GM23248 (cell line): ENCODE data around the gene C2CD4A. TPM values are rescaled to one million over a fixed set of nuclear protein-coding genes. Genes with fewer than 3 reads are reported as not detected.

Source experiments
- DNase-seq: peaks from one replicate; pipeline ENCODE4 v3.0.0-alpha.2; 2015
- H2AFZ ChIP-seq: fragments of 200-600 bp; sonication (generic); 2 replicates; pipeline ENCODE4 v1.6.1; 2016; ENCODE audit warnings: antibody characterized with exemption
- H3F3A ChIP-seq: fragments of 200-600 bp; sonication (generic); 2 replicates; pipeline ENCODE4 v1.6.1; 2016; ENCODE audit warnings: mild to moderate bottlenecking, antibody characterized with exemption, mixed run types; ENCODE audit not compliant: insufficient read depth
- H3K27ac ChIP-seq: fragments of 200-600 bp; sonication (generic); 2 replicates; pipeline ENCODE4 v1.5.1; 2016; ENCODE audit warnings: mild to moderate bottlenecking
- H3K27me3 ChIP-seq: fragments of 200-600 bp; sonication (generic); replicated peaks from 2 replicates; pipeline ENCODE4 v1.6.1; 2016; ENCODE audit warnings: mild to moderate bottlenecking; ENCODE audit not compliant: insufficient read depth
- H3K36me3 ChIP-seq: fragments of 200-600 bp; sonication (generic); 2 replicates; pipeline ENCODE4 v1.6.1; 2016; ENCODE audit warnings: low read depth, mild to moderate bottlenecking
- H3K4me1 ChIP-seq: fragments of 200-600 bp; sonication (generic); 2 replicates; pipeline ENCODE4 v1.6.1; 2016; ENCODE audit warnings: mild to moderate bottlenecking; ENCODE audit not compliant: insufficient read depth
- H3K4me2 ChIP-seq: fragments of 200-600 bp; sonication (generic); one replicate; pipeline ENCODE4 v1.6.1; 2016; ENCODE audit warnings: mild to moderate bottlenecking; ENCODE audit not compliant: unreplicated experiment
- H3K4me3 ChIP-seq: fragments of 200-600 bp; sonication (generic); 2 replicates; pipeline ENCODE4 v1.5.1; 2016; ENCODE audit warnings: mild to moderate bottlenecking
- H3K79me2 ChIP-seq: fragments of 200-600 bp; sonication (generic); 2 replicates; pipeline ENCODE4 v1.6.1; 2016; ENCODE audit warnings: mild to moderate bottlenecking; ENCODE audit not compliant: insufficient read depth
- H3K9ac ChIP-seq: fragments of 200-600 bp; sonication (generic); 2 replicates; pipeline ENCODE4 v1.6.1; 2016; ENCODE audit warnings: mild to moderate bottlenecking
- H3K9me2 ChIP-seq: fragments of 200-600 bp; sonication (generic); 2 replicates; pipeline ENCODE4 v1.6.1; 2016; ENCODE audit warnings: mixed run types, mild to moderate bottlenecking, moderate library complexity; ENCODE audit not compliant: insufficient read depth
- H3K9me3 ChIP-seq: fragments of 200-600 bp; sonication (generic); one replicate; pipeline ENCODE4 v1.6.1; 2017; ENCODE audit warnings: low read depth
- H4K20me1 ChIP-seq: fragments of 200-600 bp; sonication (generic); 2 replicates; pipeline ENCODE4 v1.6.0; 2016; ENCODE audit not compliant: insufficient read depth
- EZH2 ChIP-seq: fragments of 200-600 bp; sonication (generic); IDR thresholded peaks from 2 replicates; pipeline ENCODE4 v1.6.1; 2018; ENCODE audit warnings: antibody characterized with exemption, mild to moderate bottlenecking; ENCODE audit not compliant: insufficient read depth, poor library complexity, severe bottlenecking
- EZH2phosphoT487 ChIP-seq: fragments of 200-600 bp; sonication (generic); IDR thresholded peaks from 2 replicates; pipeline ENCODE4 v1.6.1; 2018; ENCODE audit warnings: antibody characterized with exemption, moderate library complexity, mild to moderate bottlenecking, low read depth; ENCODE audit not compliant: insufficient read depth
- WGBS, 2 experiments: methylation state at CpG; one replicate each; pipeline ENCODE4 v1.1.6; 2015 to 2017; ENCODE audit warnings: low lambda C conversion rate in 2 of 2, low coverage in 1 of 2; ENCODE audit errors: missing lambda C conversion rate in 2 of 2; 5-methylcytosine and 5-hydroxymethylcytosine counted together
- in situ Hi-C: fragments of 300-500 bp; cut with MboI; formaldehyde crosslinking; loops from 2 replicates; pipeline ENCODE4 v1.15.0; 2020
- polyA plus RNA-seq: library from polyadenylated mRNA; unstranded; fragments of >200 nt; fragmentation: Nextera tagmentation; extraction: Ambion mirVana; gene quantifications from 2 replicates; pipeline ENCODE4 v1.2.1, GENCODE V29; 2016
- total RNA-seq: library from RNA; depleted of rRNA; stranded (reverse); fragments of >200 nt; shearing (Covaris generic); gene quantifications from 2 replicates; pipeline ENCODE4 v1.2.3, GENCODE V29; 2014; rRNA removed

Gene C2CD4A, protein sequence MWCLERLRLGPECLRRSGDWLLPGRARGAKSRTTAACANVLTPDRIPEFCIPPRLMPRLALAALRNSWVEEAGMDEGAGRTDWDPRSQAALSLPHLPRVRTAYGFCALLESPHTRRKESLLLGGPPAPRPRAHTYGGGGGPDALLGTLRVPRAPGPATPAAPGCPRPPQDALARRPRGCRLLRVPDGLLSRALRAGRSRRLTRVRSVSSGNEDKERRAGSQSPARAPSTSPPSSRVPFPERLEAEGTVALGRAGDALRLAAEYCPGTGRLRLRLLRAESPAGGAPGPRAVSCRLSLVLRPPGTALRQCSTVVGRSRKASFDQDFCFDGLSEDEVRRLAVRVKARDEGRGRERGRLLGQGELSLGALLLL
- total RNA-seq (not detected in 2 replicates), polyA plus RNA-seq (not detected in 2 replicates)

DNA sequence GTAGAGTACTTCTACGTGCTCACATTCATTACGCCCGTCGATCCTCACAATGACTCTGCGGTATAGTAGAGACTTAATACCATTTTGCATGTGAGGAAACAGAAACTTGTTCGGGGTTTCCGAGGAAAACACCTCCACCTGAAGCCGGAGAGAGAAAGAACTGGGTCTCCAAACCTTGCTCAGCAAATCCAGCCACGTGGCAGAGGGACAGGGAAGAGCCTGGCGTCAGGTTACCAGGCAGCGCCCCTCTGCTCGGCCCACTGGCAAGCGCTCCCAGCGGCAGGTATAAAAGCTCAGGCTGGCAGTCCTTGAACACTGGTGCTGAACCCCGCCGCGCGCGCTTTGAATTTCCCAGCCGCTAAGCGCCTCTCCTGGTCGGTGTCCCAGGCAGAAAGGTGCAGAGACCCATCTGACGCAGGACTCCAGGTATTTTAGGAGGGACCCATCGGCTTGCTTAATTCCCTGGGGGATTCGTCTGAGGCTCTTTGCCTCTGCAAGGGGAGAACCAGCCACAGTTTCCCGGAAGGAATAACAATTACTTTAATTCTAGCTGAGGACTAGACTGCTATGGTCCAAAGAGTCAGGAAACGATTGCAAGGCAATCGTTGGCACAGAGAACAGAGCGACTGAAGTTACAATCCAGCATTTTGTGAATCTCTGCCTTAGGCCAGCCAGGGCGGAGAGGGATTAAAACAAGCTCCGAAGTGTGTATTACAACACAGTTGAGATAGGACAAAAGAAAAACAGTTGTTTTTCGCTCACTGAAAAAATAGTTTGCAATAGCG lies at the start of gene C2CD4A:
Gene C2CD4A, plus strand, starts transcription at position 315 of the 785 bp plus-strand sequence. CDS start 637 bp downstream, outside the sequence.
- Histone ChIP-seq H3F3A (peaks cover 10% of the 10 kb centered on the region; the same call in 1 of the 2 replicates), H3K27ac (no peak within 1 kb of the TSS), H2AFZ (peak within 1 kb of the TSS; percentile 62), H3K4me2 (peak within 1 kb of the TSS; percentile 51), H3K36me3 (no peaks in the 10 kb centered on the region), H3K4me1 (0 out of 2 replicates have a peak, but pooled peaks cover 9% of the 10 kb centered on the region), H3K9ac (no peak within 1 kb of the TSS), H3K27me3 (0 out of 2 replicates have a peak, but pooled peaks cover 11% of the 10 kb centered on the region), H3K9me3 (no peaks in the 10 kb centered on the region), H3K4me3 (peak within 1 kb of the TSS; percentile 52), H4K20me1 (no peaks in the 10 kb centered on the region), H3K9me2 (no peaks in the 10 kb centered on the region), H3K79me2 (no peaks in the 10 kb centered on the region)
- DNase-seq = peak; percentile 56
- no peak for TF ChIP-seq EZH2phosphoT487
- no peak for TF ChIP-seq EZH2
- 23 to 27% methylated on average over 33 of the region's 33 CpGs for whole genome bisulfite sequencing, 2 experiments
- in situ Hi-C loops = no loop called here

DNA sequence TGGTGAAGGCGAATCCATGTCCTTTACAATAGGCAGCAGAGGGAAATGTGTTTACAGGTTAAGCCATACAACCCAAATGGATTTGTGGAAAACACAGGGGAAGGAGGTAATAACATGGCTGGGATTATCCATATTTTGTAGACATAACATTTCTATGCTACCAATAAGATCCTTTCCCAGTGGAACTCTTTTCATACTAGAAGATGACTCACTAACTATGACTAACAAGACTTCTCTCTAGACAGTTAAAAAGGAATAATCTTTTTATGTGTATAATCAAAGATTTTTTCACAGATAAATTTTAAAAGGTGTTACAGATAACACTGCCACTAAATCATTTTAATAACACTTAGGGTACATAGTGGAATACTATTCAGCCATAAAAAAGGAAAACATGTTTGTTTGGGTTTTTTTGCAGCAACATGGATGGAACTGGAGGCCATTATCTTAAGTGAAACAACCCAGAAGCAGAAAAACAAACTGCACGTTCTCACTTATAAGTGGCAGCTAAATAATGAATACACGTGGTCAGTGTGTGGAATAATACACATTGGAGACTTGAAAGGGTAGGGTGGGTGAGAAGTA lies 46.1 kb upstream of the C2CD4A start:
- Histone ChIP-seq H3F3A (no peaks in the 10 kb centered on the region), H3K4me1 (no peaks in the 10 kb centered on the region), H3K27ac (no peak overlapping the region), H3K9me2 (0 out of 2 replicates have a peak, but pooled peaks cover 3% of the 10 kb centered on the region), H3K9ac (no peak overlapping the region), H3K36me3 (0 out of 2 replicates have a peak, but pooled peaks cover 8% of the 10 kb centered on the region), H4K20me1 (no peaks in the 10 kb centered on the region), H3K9me3 (no peaks in the 10 kb centered on the region), H2AFZ (no peak overlapping the region), H3K4me3 (no peak overlapping the region), H3K4me2 (no peak overlapping the region), H3K79me2 (no peaks in the 10 kb centered on the region), H3K27me3 (no peaks in the 10 kb centered on the region)
- peak; percentile 60 for DNase-seq
- 94 to 98% methylated on average over 3 of the region's 3 CpGs for WGBS, 2 experiments
- TF ChIP-seq EZH2 = no peak
- no peak for TF ChIP-seq EZH2phosphoT487
- in situ Hi-C loops = no loop called here

DNA sequence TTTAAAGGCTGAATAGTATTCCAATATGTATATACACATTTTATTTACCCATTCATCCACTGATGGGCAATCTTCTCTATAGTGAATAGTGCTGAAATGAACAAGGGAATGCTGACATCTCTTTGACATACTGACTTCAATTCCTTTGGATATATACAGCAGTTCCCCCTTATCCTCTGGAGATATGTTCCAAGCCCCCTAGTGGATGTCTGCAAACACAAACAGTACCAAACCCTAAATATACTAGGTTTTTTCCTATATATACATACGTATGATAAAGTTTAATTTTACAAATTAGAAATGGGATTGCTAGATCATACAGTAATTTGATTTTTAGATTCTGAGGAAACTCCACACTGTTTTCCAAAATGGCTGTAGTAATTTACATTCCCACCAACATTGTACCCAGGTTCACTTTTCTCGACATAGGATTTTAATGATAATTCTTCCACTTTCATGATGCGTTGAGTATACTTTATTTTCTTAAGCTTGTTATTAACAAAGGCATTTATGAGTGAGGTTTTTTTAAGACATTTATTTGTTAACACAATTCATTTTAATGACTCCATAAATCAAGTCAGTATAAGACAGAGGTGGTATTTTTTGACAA lies 44.7 kb upstream of the C2CD4A start:
- H3K27me3 ChIP-seq = no peaks in the 10 kb centered on the region
- H2AFZ ChIP-seq = no peak overlapping the region
- H3K27ac ChIP-seq = no peak overlapping the region
- TF ChIP-seq EZH2phosphoT487 = no peak
- no peak for TF ChIP-seq EZH2
- H3K36me3 ChIP-seq = 0 out of 2 replicates have a peak, but pooled peaks cover 8% of the 10 kb centered on the region
- H3K79me2 ChIP-seq = no peaks in the 10 kb centered on the region
- H3K9me3 ChIP-seq = no peaks in the 10 kb centered on the region
- peak; percentile 5 for DNase-seq
- H3F3A ChIP-seq = no peaks in the 10 kb centered on the region
- H3K9me2 ChIP-seq = 0 out of 2 replicates have a peak, but pooled peaks cover 3% of the 10 kb centered on the region
- in situ Hi-C loops = no loop called here
- no peak overlapping the region for H3K4me3 ChIP-seq
- 99 to 100% methylated on average over 3 of the region's 3 CpGs for WGBS, 2 experiments
- H3K4me1 ChIP-seq = no peaks in the 10 kb centered on the region
- no peaks in the 10 kb centered on the region for H4K20me1 ChIP-seq
- H3K4me2 ChIP-seq = no peak overlapping the region
- no peak overlapping the region for H3K9ac ChIP-seq
